WTC11 (cell line): Measurements from ENCODE around the gene TMEM120B. TPM values are rescaled to one million over a fixed set of nuclear protein-coding genes. Genes with fewer than 3 reads are reported as not detected.
A peak's percentile ranks its signal among the peaks of the same experiment; 100 is the strongest.

ENCODE experiments used
- ARID4B ChIP-seq: sonication (generic); formaldehyde crosslinking; IDR thresholded peaks from 2 replicates; pipeline ENCODE4 v1.8.0; 2023; ENCODE audit warnings: missing genetic modification reagents, mild to moderate bottlenecking, borderline replicate concordance
- ATF1 ChIP-seq: sonication (generic); formaldehyde crosslinking; IDR thresholded peaks from 2 replicates; pipeline ENCODE4 v1.8.1; 2023; ENCODE audit warnings: mild to moderate bottlenecking, moderate library complexity, missing genetic modification reagents
- ATF3 ChIP-seq: sonication (generic); formaldehyde crosslinking; conservative IDR thresholded peaks from 2 replicates; pipeline ENCODE4 v1.8.1; 2022; ENCODE audit warnings: mild to moderate bottlenecking, missing genetic modification reagents
- E2F5 ChIP-seq: sonication (generic); formaldehyde crosslinking; IDR thresholded peaks from 2 replicates; pipeline ENCODE4 v1.8.1; 2022; ENCODE audit warnings: mild to moderate bottlenecking, moderate library complexity, missing genetic modification reagents
- ELF4 ChIP-seq: sonication (generic); formaldehyde crosslinking; IDR thresholded peaks from 2 replicates; pipeline ENCODE4 v1.8.1; 2022; ENCODE audit warnings: low read depth, mild to moderate bottlenecking, moderate library complexity, missing genetic modification reagents
- ESRRA ChIP-seq: sonication (generic); formaldehyde crosslinking; IDR thresholded peaks from 2 replicates; pipeline ENCODE4 v1.8.1; 2022; ENCODE audit warnings: mild to moderate bottlenecking, missing genetic modification reagents, borderline replicate concordance
- FOXP1 ChIP-seq: sonication (generic); formaldehyde crosslinking; IDR thresholded peaks from 2 replicates; pipeline ENCODE4 v1.8.0; 2022; ENCODE audit warnings: missing genetic modification reagents, mild to moderate bottlenecking, moderate library complexity, borderline replicate concordance
- IRF1 ChIP-seq: sonication (generic); formaldehyde crosslinking; IDR thresholded peaks from 2 replicates; pipeline ENCODE4 v1.8.0; 2023; ENCODE audit warnings: missing genetic modification reagents
- MAX ChIP-seq: sonication (generic); formaldehyde crosslinking; IDR thresholded peaks from 2 replicates; pipeline ENCODE4 v1.8.0; 2022; ENCODE audit warnings: mild to moderate bottlenecking, missing genetic modification reagents
- MXD4 ChIP-seq: fragments of 250-450 bp; sonication (Bioruptor Pico); IDR thresholded peaks from 2 replicates; pipeline ENCODE4 v1.8.0; 2021; ENCODE audit warnings: mild to moderate bottlenecking, moderate library complexity, borderline replicate concordance
- MYBL2 ChIP-seq: sonication (generic); formaldehyde crosslinking; IDR thresholded peaks from 2 replicates; pipeline ENCODE4 v1.8.1; 2023; ENCODE audit warnings: mild to moderate bottlenecking, moderate library complexity, missing genetic modification reagents
- NFE2L1 ChIP-seq: sonication (generic); formaldehyde crosslinking; IDR thresholded peaks from 2 replicates; pipeline ENCODE4 v1.8.1; 2023; ENCODE audit warnings: missing genetic modification reagents
- RORB ChIP-seq: fragments of 250-450 bp; sonication (Bioruptor Pico); IDR thresholded peaks from 2 replicates; pipeline ENCODE4 v1.9.0; 2021; ENCODE audit warnings: mild to moderate bottlenecking
- ZMAT4 ChIP-seq: fragments of 250-450 bp; sonication (Bioruptor Pico); IDR thresholded peaks from 2 replicates; pipeline ENCODE4 v1.9.0; 2021; ENCODE audit warnings: mild to moderate bottlenecking
- ZNF219 ChIP-seq: sonication (generic); formaldehyde crosslinking; IDR thresholded peaks from 2 replicates; pipeline ENCODE4 v1.8.0; 2023; ENCODE audit warnings: missing genetic modification reagents, mild to moderate bottlenecking, borderline replicate concordance
- ZNF232 ChIP-seq: sonication (generic); formaldehyde crosslinking; IDR thresholded peaks from 2 replicates; pipeline ENCODE4 v1.8.0; 2022; ENCODE audit warnings: mild to moderate bottlenecking, missing genetic modification reagents
- total RNA-seq: library from RNA; stranded (reverse); gene quantifications from 3 replicates; pipeline ENCODE4 v1.2.3, GENCODE V29; 2021
- TF ChIP-seq, protein P1 (sequence below): fragments of 250-450 bp; sonication (Bioruptor Pico); IDR thresholded peaks from 2 replicates; pipeline ENCODE4 v1.9.0; 2021; ENCODE audit warnings: mild to moderate bottlenecking, borderline replicate concordance
- TF ChIP-seq, protein P2 (sequence below): fragments of 250-450 bp; sonication (Bioruptor Pico); IDR thresholded peaks from 2 replicates; pipeline ENCODE4 v1.8.0; 2021; ENCODE audit warnings: mild to moderate bottlenecking
- TF ChIP-seq, protein P3 (sequence below): sonication (generic); formaldehyde crosslinking; IDR thresholded peaks from 2 replicates; pipeline ENCODE4 v1.8.0; 2022; ENCODE audit warnings: mild to moderate bottlenecking, missing genetic modification reagents

TMEM120B gene
- total RNA-seq, 1 experiment from 2014 or later = 36.9 TPM

DNA sequence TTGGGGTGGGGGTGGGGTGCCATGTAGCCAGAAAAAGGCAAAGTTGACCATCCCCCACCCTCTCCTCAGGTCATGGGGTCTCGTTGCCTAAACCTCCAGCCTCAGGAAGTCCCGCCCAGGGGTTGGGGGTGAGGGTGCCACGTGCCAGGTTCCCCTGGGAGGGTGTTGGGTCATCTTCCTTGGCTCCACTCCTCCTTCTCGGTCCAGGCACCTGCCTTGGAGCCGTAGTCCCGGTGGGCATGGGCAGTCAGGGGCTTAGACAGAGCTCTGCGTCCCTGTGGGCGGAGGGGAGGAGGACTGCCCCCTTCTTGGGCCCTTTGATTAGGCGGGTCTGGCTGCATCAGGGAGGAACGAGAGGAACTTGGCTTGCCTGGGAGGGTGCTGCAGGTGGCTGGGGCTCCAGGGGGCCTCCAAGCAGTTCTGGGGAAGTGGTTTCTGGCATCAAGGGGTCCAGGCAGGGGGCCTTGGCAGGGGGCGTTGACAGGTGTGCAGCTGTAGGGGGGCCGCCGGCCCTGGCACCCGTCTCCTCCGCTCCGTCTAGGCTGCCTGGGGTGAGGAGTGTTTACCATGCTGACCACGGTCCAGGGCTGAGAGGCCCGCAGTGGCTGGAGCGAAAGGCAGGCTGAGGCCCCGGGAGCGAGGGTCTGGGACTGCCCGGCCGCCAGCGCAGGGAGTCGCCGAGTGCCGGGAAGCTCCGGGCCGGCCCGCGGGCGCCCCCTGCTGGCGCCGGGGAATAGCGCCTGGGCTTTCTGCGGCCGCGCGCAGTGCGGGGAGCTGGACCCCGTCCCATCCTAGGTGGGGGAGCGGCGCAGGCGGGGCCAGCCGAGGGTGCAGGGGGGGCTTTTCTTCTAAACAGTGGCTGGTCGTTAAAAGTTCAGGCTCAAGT lies 99.1 kb downstream of the TMEM120B start (continued):
- TF ChIP-seq, protein P1, sequence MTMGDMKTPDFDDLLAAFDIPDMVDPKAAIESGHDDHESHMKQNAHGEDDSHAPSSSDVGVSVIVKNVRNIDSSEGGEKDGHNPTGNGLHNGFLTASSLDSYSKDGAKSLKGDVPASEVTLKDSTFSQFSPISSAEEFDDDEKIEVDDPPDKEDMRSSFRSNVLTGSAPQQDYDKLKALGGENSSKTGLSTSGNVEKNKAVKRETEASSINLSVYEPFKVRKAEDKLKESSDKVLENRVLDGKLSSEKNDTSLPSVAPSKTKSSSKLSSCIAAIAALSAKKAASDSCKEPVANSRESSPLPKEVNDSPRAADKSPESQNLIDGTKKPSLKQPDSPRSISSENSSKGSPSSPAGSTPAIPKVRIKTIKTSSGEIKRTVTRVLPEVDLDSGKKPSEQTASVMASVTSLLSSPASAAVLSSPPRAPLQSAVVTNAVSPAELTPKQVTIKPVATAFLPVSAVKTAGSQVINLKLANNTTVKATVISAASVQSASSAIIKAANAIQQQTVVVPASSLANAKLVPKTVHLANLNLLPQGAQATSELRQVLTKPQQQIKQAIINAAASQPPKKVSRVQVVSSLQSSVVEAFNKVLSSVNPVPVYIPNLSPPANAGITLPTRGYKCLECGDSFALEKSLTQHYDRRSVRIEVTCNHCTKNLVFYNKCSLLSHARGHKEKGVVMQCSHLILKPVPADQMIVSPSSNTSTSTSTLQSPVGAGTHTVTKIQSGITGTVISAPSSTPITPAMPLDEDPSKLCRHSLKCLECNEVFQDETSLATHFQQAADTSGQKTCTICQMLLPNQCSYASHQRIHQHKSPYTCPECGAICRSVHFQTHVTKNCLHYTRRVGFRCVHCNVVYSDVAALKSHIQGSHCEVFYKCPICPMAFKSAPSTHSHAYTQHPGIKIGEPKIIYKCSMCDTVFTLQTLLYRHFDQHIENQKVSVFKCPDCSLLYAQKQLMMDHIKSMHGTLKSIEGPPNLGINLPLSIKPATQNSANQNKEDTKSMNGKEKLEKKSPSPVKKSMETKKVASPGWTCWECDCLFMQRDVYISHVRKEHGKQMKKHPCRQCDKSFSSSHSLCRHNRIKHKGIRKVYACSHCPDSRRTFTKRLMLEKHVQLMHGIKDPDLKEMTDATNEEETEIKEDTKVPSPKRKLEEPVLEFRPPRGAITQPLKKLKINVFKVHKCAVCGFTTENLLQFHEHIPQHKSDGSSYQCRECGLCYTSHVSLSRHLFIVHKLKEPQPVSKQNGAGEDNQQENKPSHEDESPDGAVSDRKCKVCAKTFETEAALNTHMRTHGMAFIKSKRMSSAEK (CRISPR knock-in tag) = no peak
- no peak for TF ChIP-seq ELF4 (CRISPR knock-in tag)
- no peak for TF ChIP-seq ZNF219 (CRISPR knock-in tag)
- TF ChIP-seq E2F5 (CRISPR knock-in tag) = no peak; the same call in 1 of the 2 replicates
- peak; percentile 91 for TF ChIP-seq MAX (CRISPR knock-in tag)
- no peak for TF ChIP-seq ATF1
- TF ChIP-seq, protein P2, sequence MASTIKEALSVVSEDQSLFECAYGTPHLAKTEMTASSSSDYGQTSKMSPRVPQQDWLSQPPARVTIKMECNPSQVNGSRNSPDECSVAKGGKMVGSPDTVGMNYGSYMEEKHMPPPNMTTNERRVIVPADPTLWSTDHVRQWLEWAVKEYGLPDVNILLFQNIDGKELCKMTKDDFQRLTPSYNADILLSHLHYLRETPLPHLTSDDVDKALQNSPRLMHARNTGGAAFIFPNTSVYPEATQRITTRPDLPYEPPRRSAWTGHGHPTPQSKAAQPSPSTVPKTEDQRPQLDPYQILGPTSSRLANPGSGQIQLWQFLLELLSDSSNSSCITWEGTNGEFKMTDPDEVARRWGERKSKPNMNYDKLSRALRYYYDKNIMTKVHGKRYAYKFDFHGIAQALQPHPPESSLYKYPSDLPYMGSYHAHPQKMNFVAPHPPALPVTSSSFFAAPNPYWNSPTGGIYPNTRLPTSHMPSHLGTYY (CRISPR knock-in tag) = no peak
- TF ChIP-seq NFE2L1 (CRISPR knock-in tag) = peak; percentile 46; the same call in 1 of the 2 replicates
- TF ChIP-seq ARID4B (CRISPR knock-in tag) = no peak; the same call in 1 of the 2 replicates
- no peak for TF ChIP-seq ZMAT4
- no peak for TF ChIP-seq IRF1 (CRISPR knock-in tag)
- TF ChIP-seq, protein P3, sequence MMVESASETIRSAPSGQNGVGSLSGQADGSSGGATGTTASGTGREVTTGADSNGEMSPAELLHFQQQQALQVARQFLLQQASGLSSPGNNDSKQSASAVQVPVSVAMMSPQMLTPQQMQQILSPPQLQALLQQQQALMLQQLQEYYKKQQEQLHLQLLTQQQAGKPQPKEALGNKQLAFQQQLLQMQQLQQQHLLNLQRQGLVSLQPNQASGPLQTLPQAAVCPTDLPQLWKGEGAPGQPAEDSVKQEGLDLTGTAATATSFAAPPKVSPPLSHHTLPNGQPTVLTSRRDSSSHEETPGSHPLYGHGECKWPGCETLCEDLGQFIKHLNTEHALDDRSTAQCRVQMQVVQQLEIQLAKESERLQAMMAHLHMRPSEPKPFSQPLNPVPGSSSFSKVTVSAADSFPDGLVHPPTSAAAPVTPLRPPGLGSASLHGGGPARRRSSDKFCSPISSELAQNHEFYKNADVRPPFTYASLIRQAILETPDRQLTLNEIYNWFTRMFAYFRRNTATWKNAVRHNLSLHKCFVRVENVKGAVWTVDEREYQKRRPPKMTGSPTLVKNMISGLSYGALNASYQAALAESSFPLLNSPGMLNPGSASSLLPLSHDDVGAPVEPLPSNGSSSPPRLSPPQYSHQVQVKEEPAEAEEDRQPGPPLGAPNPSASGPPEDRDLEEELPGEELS (CRISPR knock-in tag) = no peak
- no peak for TF ChIP-seq MXD4
- TF ChIP-seq FOXP1 (CRISPR knock-in tag) = peak; percentile 81; the same call in 1 of the 2 replicates
- no peak for TF ChIP-seq RORB
- peak; percentile 68; the same call in 1 of the 2 replicates for TF ChIP-seq ESRRA
- TF ChIP-seq MYBL2 (CRISPR knock-in tag) = peak; percentile 3; the same call in 1 of the 2 replicates
- TF ChIP-seq ATF3 (CRISPR knock-in tag) = no peak
- TF ChIP-seq ZNF232 (CRISPR knock-in tag) = no peak
